Uterus (tissue), 4 donors: ENCODE measurements around the gene CFAP97D1. TPM values are rescaled to one million over a fixed set of nuclear protein-coding genes. Genes with fewer than 3 reads are reported as not detected.
A peak's percentile ranks its signal among the peaks of the same experiment; 100 is the strongest.

Experiments
- DNase-seq, 2 donors: peaks; one replicate each; pipeline ENCODE4 v3.0.0-alpha.2; 2019 to 2020
- H3K27ac ChIP-seq, 2 donors: fragments of 200-600 bp; sonication (generic); 1 replicate in 1 of 2; 2 replicates in 1 of 2; pipeline ENCODE4 v1.5.1; 2016 to 2018
- H3K27me3 ChIP-seq, 2 donors: fragments of 200-600 bp; sonication (generic); one replicate each; pipeline ENCODE4 v1.5.1; 2018 to 2019; ENCODE audit warnings: control low read depth in 1 of 2
- H3K36me3 ChIP-seq, 2 donors: fragments of 200-600 bp; sonication (generic); one replicate each; pipeline ENCODE4 v1.5.1; 2019; ENCODE audit warnings: control low read depth in 1 of 2
- H3K4me1 ChIP-seq, 2 donors: fragments of 200-600 bp; sonication (generic); one replicate each; pipeline ENCODE4 v1.5.1; 2018 to 2019; ENCODE audit warnings: control low read depth in 1 of 2
- H3K4me3 ChIP-seq, 2 donors: fragments of 200-600 bp; sonication (generic); 1 replicate in 1 of 2; 2 replicates in 1 of 2; pipeline ENCODE4 v1.5.1; 2018 to 2019; ENCODE audit warnings: mild to moderate bottlenecking in 1 of 2
- H3K9me3 ChIP-seq, 2 donors: fragments of 200-600 bp; sonication (generic); one replicate each; pipeline ENCODE4 v1.5.1; 2019; ENCODE audit warnings: control low read depth in 1 of 2
- CTCF ChIP-seq, 4 experiments: fragments of 200-600 bp in 2 of 4; fragments of 450-650 bp in 2 of 4; sonication (generic) in 2 of 4; IDR thresholded peaks; one replicate each; pipeline ENCODE4 v1.5.1; 2016 to 2019; ENCODE audit warnings: antibody characterized with exemption in 4 of 4, mild to moderate bottlenecking in 2 of 4, moderate library complexity in 1 of 4
- POLR2A ChIP-seq, 2 donors: fragments of 450-650 bp; IDR thresholded peaks; one replicate each; pipeline ENCODE4 v1.6.1; 2016; ENCODE audit warnings: antibody characterized with exemption in 2 of 2, mild to moderate bottlenecking in 1 of 2, moderate library complexity in 1 of 2
- intact Hi-C: fragments of 100-400 bp; cut with DNase I; formaldehyde crosslinking; loops from one replicate; pipeline ENCODE4 v1.15.1; 2023; ENCODE audit warnings: low total_unique reads
- total RNA-seq, 4 donors: library from RNA; depleted of rRNA in 3 of 4; stranded (reverse); fragments of >200 nt in 3 of 4; gene quantifications; one replicate each; pipeline versions ENCODE4 v1.1.0 to v1.2.4, GENCODE V29; 2014 to 2023
- donor health status: DM: yes; HTN: yes; CAD: no.

CFAP97D1 gene
- total RNA-seq, 4 donors from 2014 or later: not detected

GRCh38 chr17:43766413-43767052 is 13.7 kb upstream of the CFAP97D1 start:
- peak; percentile 50 to 61 for DNase-seq
- Histone ChIP-seq H3K4me3 (no peak overlapping the region), H3K4me1 (no peaks in the 10 kb centered on the region), H3K9me3 (no peaks in the 10 kb centered on the region), H3K36me3 (no peaks in the 10 kb centered on the region), H3K27me3 (no peaks in the 10 kb centered on the region), H3K27ac (no peak overlapping the region)
- intact Hi-C loops: no loop called here
- peak; percentile 60 to 83 (median 66) for TF ChIP-seq CTCF (IDR thresholded peaks at IDR 0.05)
- no peak for TF ChIP-seq POLR2A (IDR thresholded peaks at IDR 0.05)

GRCh38 chr17:43767053-43767712 is 13.1 kb upstream of the CFAP97D1 start:
- H3K27ac ChIP-seq: no peak overlapping the region
- DNase-seq: no peak
- no peaks in the 10 kb centered on the region for H3K27me3 ChIP-seq
- no peak overlapping the region for H3K4me3 ChIP-seq
- no peaks in the 10 kb centered on the region for H3K4me1 ChIP-seq
- TF ChIP-seq CTCF (IDR thresholded peaks at IDR 0.05) (no peak), POLR2A (IDR thresholded peaks at IDR 0.05) (no peak)
- intact Hi-C loops: no loop called here
- no peaks in the 10 kb centered on the region for H3K36me3 ChIP-seq
- no peaks in the 10 kb centered on the region for H3K9me3 ChIP-seq

GRCh38 chr17:43767713-43768059 is 12.5 kb upstream of the CFAP97D1 start:
- DNase-seq: no peak
- Histone ChIP-seq H3K9me3 (no peaks in the 10 kb centered on the region), H3K4me3 (no peak overlapping the region), H3K4me1 (no peaks in the 10 kb centered on the region), H3K27me3 (no peaks in the 10 kb centered on the region), H3K36me3 (no peaks in the 10 kb centered on the region), H3K27ac (no peak overlapping the region)
- intact Hi-C loops: no loop called here
- TF ChIP-seq POLR2A (IDR thresholded peaks at IDR 0.05): no peak
- TF ChIP-seq CTCF (IDR thresholded peaks at IDR 0.05): no peak

- intact Hi-C loops: no loop called here
- H3K36me3 ChIP-seq: no peaks in the 10 kb centered on the region
Observed at GRCh38 chr17:43768382-43768781, 11.9 kb upstream of the CFAP97D1 start.

More at GRCh38 chr17:43768382-43768781, 11.9 kb upstream of the CFAP97D1 start:
- Histone ChIP-seq H3K9me3 (no peaks in the 10 kb centered on the region), H3K27me3 (no peaks in the 10 kb centered on the region), H3K4me3 (no peak overlapping the region), H3K4me1 (no peaks in the 10 kb centered on the region), H3K27ac (no peak overlapping the region)
- DNase-seq: peak in 1 of 2 donors; percentile 38
- no peak for TF ChIP-seq CTCF (IDR thresholded peaks at IDR 0.05)
- no peak for TF ChIP-seq POLR2A (IDR thresholded peaks at IDR 0.05)
